Stimulated activated CD8-positive, alpha-beta memory T cell treated with anti-CD3 and anti-CD28 coated beads, Interleukin-12 subunit alpha, Interleukin-12 subunit beta, amount 100 ng/mL, for 24 hours (primary cell): ENCODE data around the gene CDC73.
"Not testable (repeated sequence)": the region's sequence is repeated elsewhere in the genome, so short reads cannot be mapped to it uniquely, and the experiment has no call there.

Source experiments
- DNase-seq: peaks from one replicate; pipeline ENCODE4 v3.0.0-alpha.2; 2020; ENCODE audit errors: extremely low read depth

The CDC73 gene

GRCh38 chr1:193113992-193114332 is 7.9 kb upstream of the CDC73 start:
- no peak for DNase-seq

DNA sequence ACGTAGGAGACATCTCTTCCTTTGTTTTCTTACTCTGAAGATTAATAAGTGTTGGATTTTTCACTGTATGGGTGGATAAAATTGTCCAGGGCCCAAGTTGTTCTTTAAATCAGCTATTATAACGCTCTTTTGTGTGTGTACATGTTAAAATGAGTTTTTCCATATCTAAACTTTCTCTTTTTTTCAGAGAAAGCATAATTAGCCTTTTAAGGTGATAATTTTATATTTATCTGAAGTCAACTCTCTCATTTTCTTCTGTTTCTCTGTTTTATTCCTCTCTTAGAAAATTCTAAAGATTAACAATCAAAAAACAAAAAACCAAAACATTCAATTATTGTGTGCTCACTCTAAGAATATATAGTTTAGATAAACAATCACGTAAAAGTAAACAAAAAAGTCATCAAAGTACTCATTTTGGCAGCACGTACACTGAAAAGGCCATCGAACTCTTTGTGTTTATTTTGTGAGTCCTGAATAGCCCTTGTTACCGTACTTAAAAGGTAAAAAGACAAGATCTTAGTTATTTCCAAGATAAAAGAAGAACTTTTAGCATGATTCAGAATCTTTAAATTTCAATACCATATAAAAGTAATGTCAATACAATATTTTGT is 7.2 kb upstream of the CDC73 start:
- no peak for DNase-seq

- no peak for DNase-seq
Observed at GRCh38 chr1:193115629-193116227, 6.1 kb upstream of the CDC73 start.

GRCh38 chr1:193117167-193117566 is 4.7 kb upstream of the CDC73 start:
- not testable (repeated sequence) for DNase-seq

DNA sequence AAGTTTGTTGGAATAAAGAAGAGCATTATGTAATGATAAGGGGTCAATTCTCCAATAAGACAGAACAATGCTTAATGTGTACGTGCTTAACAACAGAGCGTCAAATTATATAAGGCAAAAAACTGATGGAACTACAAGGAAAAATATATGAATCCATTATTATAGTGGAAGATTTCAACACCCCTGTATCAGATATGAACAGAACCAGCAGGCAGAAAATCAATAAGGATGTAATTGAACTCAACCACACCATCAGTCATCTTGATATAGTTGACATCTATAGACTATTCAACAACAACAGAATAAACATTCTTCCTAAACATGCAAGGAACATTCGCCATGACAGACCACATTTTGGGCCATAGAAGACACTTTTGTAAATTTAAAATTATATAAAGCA is 3.6 kb upstream of the CDC73 start:
- no peak for DNase-seq

DNA sequence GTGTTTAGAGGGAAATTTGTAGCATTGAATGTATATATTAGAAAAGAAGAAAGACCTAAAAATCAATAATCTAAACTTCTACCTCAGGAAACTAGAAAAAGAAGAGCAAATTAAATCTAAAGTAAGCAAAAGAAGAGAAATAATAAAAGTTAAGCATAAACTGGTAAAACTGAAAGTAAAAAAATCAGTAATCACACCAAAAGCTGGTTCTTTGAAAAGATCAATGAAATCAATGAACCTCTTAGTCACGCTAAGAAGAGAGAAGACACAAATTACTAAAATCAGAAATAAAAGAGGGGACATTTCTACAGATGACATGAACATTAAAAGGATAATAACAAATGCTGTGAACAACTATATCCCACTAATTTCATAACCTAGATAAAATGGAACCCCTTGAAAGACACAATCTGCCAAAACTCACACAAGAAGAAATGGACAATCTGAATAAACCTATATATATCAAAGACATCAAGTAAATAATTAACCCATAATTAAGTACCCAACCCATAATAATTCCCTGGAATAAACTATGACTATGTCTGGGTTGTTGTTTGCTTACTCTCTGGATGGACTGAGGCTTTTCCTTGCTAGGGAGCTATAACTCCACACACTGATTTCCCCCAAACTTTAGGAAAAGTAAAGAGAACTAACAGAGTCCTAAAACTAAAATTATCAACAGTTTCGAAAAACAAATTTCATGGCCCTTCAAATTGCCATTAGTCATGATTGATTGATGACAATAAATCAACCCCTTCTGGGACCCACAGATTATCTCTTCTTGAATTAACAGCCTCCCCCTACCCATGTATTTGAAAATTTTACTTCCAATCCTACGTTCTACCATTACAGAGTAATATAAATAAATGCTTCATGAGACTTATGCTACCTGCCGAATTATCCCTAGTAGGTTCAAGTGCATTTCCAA is 2.8 kb upstream of the CDC73 start:
- DNase-seq, result no peak

DNA sequence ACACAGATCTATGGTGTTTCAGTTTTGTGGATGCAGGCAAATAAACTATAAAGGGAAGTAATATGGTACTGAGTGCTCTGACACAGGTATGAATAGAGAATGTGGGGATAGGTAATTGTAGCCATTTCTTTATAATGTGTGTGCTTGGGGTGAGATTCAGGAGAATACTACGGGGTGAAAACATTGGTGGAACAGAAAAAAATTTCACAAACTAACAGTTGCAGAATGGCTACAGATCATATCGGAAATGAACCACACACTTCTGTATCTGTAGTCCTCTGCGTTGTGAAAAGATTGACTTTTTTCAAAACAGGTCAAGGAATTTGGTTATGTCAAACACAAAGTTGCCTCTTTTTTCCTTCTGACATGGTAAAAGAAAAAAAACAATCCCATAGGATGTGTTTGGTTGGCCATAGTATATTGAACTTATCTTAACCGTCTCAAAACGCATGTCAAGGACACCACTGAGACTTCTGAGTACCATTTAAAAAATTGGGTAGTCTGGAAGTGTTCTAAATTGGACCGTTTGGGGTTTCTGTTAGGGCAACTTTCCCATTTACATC is 1.1 kb upstream of the CDC73 start:
- DNase-seq, result no peak

GRCh38 chr1:193123751-193124150 is 1.9 kb downstream of the CDC73 start:
- no peak for DNase-seq

GRCh38 chr1:193125369-193125768 is 3.5 kb downstream of the CDC73 start:
- no peak for DNase-seq

- no peak for DNase-seq
Observed at GRCh38 chr1:193131266-193131860, 9.5 kb downstream of the CDC73 start.

DNA sequence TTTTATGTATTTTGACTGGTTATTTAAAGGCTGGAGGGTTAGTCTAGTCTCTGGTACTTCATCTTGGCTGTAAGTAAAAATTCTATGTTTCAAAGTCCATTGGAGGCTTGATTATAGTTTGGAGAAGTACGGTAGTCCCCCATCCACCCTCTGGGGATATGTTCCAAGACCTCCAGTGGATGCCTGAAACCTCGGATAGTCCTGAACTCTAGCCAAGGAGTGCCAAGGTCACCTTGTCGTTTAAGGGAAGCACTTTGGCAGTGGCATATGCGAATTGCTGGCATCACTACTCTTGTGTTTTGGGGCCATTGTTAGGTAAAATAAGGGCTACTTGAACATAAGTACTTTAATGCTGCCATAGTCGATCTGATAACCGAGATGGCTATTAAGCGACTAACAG is 18.4 kb downstream of the CDC73 start:
- DNase-seq, result no peak

DNA sequence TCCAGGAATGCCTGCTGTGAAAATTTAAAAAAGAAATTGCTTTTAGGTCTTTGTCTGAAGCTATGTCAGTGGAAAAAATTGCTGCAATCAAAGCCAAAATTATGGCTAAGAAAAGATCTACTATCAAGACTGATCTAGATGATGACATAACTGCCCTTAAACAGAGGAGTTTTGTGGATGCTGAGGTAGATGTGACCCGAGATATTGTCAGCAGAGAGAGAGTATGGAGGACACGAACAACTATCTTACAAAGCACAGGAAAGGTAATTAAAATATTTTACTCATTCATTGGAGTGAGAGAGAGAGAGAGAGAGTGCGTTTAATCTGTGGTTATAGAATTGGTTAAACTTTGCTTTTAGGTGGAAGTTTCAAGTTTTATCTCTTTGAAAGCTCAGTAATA is 20.0 kb downstream of the CDC73 start:
- DNase-seq, result no peak

GRCh38 chr1:193142409-193142808 is 20.6 kb downstream of the CDC73 start:
- no peak for DNase-seq

- no peak for DNase-seq
Observed at GRCh38 chr1:193143285-193143684, 21.5 kb downstream of the CDC73 start.

- DNase-seq, result no peak
Observed at GRCh38 chr1:193144361-193144938, 22.6 kb downstream of the CDC73 start.

DNA sequence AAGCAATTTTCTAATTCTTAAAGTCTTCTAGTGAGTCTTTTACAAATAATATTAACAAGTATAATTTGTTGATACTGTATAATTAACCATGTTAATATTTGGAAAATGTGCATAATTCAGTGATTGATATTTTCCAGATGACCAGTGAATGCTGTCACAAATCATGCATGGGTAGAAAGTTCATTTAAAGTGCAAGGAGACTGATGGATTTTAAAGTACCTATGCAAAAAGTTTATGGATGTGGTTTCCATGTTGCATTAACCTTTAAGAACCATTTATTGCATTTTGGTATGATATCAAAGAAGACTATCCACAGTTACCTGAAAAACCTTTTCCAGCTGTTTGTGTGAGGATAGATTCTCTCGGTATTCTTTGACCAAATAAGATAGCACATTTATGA is 23.2 kb downstream of the CDC73 start:
- DNase-seq, result no peak

GRCh38 chr1:193156117-193156821 is 34.4 kb downstream of the CDC73 start:
- DNase-seq, result no peak

DNA sequence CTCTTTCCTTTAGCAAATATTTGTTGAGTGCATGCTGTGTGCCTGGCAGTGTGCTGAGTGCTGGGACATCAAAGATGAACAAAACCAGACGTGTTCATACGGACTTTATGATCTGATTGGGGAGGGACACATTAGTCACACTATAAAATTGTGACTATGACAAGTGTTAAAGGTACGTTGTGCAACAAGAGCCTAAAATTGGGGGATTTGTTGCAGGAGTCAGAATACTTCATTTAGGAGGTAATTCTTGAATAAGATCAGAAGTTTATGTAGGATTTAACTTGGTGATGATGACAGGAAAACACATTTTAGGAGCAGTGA is 35.0 kb downstream of the CDC73 start:
- no peak for DNase-seq

DNA sequence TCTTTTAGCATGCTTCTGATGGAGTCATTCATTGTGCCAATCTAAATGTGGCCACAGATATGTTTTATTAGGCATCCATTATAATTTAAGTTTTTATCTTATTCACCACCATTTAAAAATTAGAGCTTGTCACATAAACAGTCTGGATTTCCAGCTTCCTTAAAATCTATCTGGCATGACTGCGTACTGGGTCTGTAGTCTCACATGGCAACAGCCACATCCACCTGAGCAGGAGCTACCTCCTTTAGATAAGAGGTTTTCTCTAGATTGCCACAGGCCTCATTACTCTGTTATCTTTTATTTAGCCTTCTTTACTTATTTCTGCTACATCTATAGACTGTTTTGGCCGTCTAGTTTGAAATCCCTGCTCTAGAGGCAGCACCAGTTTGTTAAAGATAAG is 35.5 kb downstream of the CDC73 start:
- DNase-seq, result no peak

DNA sequence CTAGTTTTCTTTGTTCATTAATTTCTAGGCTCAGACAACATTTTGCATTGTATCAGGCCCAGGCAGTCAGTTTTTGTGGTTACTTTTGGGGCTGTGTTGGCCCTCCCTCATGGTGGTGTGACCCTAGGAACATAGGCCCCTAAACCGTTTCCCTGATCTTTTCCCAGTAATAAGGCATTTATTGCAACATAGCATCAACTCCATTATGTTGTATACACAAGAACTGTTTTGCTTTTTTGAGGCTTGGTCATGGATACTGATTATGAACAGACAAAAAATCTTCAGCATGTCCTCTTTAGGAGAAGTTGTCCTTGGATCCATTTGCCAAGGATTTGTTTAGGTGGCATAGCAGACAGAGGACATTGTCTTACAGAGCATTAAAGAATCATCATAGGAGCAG is 54.3 kb downstream of the CDC73 start:
- DNase-seq, result no peak

GRCh38 chr1:193176788-193177187 is 55.0 kb downstream of the CDC73 start:
- no peak for DNase-seq

- DNase-seq, result no peak
Observed at GRCh38 chr1:193179094-193179493, 57.3 kb downstream of the CDC73 start.
